ENCODE data around the gene PANK4. TPM values are rescaled to one million over a fixed set of nuclear protein-coding genes. Genes with fewer than 3 reads are reported as not detected.
"Not testable (repeated sequence)": the region's sequence is repeated elsewhere in the genome, so short reads cannot be mapped to it uniquely, and the experiment has no call there.

PANK4 gene
- total and polyA plus RNA-seq, 9 of the 15 experiments (the other 6 are each of a cell fraction or from before 2014, with no cell fraction given): 0.93 to 55.6 (median 31.5) TPM

DNA sequence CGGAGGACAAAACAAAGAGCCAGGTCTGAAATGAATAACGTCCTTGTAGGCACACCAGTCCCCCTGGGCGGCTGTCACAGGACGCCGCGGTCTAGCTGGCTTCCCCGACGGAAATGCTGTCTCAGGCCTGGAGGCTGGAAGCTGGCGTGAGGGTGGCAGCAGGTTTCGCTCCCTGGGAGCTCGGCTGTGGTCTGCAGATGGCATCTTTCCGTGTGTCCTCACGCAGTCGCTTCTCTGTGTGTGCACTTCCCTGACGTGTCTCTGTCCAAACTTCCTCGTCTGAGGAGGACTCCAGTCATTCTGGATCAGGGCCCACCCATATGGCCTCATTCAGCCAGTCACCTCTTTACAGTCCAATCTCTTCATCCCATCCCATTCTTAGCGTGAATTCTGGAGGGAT lies 43.9 kb upstream of the PANK4 start (continued):
- no peak for TF ChIP-seq HSF4 (CRISPR knock-in tag; IDR thresholded peaks at IDR 0.05; ENCODE audit: borderline replicate concordance)
- no peak for TF ChIP-seq MAZ (CRISPR knock-in tag; conservative IDR thresholded peaks at IDR 0.05 in 1 of 2, IDR thresholded peaks at IDR 0.05 in 1 of 2)
- TF ChIP-seq HDAC2 (IDR thresholded peaks at IDR 0.05): no peak
- no peak for TF ChIP-seq HMG20B (CRISPR knock-in tag; IDR thresholded peaks at IDR 0.05)
- no peak for TF ChIP-seq TEAD4 (IDR thresholded peaks at IDR 0.05; ENCODE audit: low read length)
- TF ChIP-seq TEAD4 (CRISPR knock-in tag; IDR thresholded peaks at IDR 0.05; ENCODE audit: borderline replicate concordance): no peak
- TF ChIP-seq MAFG (tag; conservative IDR thresholded peaks at IDR 0.05): no peak
- no peak for TF ChIP-seq NFYB (IDR thresholded peaks at IDR 0.05; ENCODE audit: extremely low read depth, insufficient read length)
- no peak for TF ChIP-seq BACH1 (tag; IDR thresholded peaks at IDR 0.05)
- TF ChIP-seq, protein P1, sequence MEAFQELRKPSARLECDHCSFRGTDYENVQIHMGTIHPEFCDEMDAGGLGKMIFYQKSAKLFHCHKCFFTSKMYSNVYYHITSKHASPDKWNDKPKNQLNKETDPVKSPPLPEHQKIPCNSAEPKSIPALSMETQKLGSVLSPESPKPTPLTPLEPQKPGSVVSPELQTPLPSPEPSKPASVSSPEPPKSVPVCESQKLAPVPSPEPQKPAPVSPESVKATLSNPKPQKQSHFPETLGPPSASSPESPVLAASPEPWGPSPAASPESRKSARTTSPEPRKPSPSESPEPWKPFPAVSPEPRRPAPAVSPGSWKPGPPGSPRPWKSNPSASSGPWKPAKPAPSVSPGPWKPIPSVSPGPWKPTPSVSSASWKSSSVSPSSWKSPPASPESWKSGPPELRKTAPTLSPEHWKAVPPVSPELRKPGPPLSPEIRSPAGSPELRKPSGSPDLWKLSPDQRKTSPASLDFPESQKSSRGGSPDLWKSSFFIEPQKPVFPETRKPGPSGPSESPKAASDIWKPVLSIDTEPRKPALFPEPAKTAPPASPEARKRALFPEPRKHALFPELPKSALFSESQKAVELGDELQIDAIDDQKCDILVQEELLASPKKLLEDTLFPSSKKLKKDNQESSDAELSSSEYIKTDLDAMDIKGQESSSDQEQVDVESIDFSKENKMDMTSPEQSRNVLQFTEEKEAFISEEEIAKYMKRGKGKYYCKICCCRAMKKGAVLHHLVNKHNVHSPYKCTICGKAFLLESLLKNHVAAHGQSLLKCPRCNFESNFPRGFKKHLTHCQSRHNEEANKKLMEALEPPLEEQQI (IDR thresholded peaks at IDR 0.05): no peak

DNA sequence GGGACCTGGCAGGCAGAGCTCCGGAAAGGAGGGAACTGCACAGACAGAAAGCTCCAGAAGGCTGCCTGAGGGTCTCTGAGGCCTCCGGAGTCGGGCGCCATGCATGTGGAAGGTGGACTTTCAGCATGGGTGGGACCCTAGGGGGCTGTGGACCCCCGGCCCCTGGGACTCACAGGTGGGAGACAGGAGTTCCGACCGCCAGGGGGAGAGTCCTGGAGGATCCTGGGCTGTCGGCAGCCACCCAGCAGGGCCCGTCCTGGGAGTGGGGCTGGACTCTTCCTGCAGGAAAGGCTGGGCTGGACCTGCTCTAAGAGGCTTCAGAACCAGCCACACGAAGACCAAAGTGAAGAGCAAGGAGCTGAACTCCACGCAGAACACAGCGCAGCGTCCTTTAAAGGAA lies 43.3 kb upstream of the PANK4 start:
- H3K36me3 ChIP-seq (ENCODE audit: control insufficient read depth, insufficient read depth, low read length); H3K79me2 ChIP-seq (ENCODE audit: control insufficient read depth, insufficient read depth, low read length); intact Hi-C loops (cut with micrococcal nuclease); H3K9me1 ChIP-seq (ENCODE audit: control insufficient read depth, insufficient read depth, low read length); CTCF ChIA-PET (ENCODE audit: low intra/inter-chr PET ratio); DNase-seq (ENCODE audit: extremely low read depth in 1 of 4, low spot score in 3 of 4); FAIRE-seq; H3K9ac ChIP-seq (ENCODE audit: insufficient read depth in 1 of 2, low read depth in 2 of 2, low read length in 2 of 2); H3K9me3 ChIP-seq (replicated peaks; ENCODE audit: control insufficient read depth, insufficient read depth, low read depth, low read length); in situ Hi-C loops (cut with MboI); H3K4me3 ChIP-seq; BruUV-seq (replicated peaks); H3K4me2 ChIP-seq (ENCODE audit: insufficient read depth, low read length); H3K27ac ChIP-seq (ENCODE audit: extremely low read depth, low read depth, low read length); H2AFZ ChIP-seq (ENCODE audit: low read depth, low read length); H4K20me1 ChIP-seq (replicated peaks; ENCODE audit: control insufficient read depth, insufficient read depth, low read length): not testable (repeated sequence)
- POLR2A ChIA-PET: interaction anchor here (1.4 kb wide), 1 partner anchor 8 kb away, joined by 4 read pairs; no protein-coding TSS in a partner anchor
- H3K4me1 ChIP-seq (replicated peaks in 1 of 2; ENCODE audit: control insufficient read depth in 2 of 2, insufficient read depth in 2 of 2, low read length in 2 of 2): peaks cover 0 to 20% of the 10 kb centered on the region in 2 experiments; a peak in 2 of 5 replicates
- 8% methylated on average over 13 of the region's 13 CpGs for WGBS (ENCODE audit: insufficient coverage, low coverage, missing lambda C conversion rate)
- peaks cover 51 to 64% of the 10 kb centered on the region in 2 experiments for H3K27me3 ChIP-seq (ENCODE audit: control insufficient read depth in 2 of 2, insufficient read depth in 2 of 2, low read length in 2 of 2)
- 0 out of 3 replicates have a peak, but pooled peaks have one; percentile 9 for ATAC-seq
